Measurements from ENCODE around the gene PELO.

Gene PELO

DNA sequence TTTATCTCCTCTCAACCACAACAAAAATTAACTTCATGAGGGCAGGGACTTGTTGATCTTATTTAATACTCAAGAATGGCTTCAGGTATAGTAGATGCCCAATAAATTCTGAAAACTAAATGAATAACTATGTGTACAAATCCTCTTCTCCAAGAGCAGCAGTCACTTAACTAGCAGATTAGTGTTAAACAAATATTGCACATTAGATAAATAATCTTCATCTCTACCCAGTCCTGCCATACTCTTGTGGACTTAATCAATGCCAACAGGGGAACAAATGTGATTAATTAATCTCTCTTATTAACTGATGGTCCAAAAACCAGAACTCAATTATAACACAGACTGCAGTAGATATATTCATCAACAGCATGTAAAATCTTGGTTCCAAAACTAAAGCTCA, 15.0 kb upstream of the PELO start:
- no peak for DNase-seq (ENCODE audit: low read depth)

DNA sequence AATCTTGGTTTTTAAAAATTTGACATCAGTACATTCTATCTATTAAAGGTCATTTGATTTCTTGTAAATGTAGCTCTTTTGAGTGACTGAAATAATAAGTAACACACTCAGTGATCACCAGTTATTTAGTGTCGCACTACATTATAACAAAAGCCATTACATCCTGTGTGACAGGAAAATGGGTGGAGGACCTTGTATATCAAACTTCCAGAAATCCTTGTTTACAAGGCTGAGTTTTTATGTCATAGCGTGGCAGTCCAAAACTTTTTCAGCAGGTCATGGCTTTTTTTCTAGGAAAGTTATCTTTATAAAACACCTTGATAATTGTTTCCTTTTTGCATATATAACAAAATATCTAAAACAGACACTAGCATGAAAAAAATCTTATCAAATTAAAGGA, 14.4 kb upstream of the PELO start:
- DNase-seq (ENCODE audit: low read depth): no peak

- no peak for DNase-seq (ENCODE audit: low read depth)
These were observed 13.7 kb upstream of the PELO start for GRCh38 chr5:52774005-52774410.

DNA sequence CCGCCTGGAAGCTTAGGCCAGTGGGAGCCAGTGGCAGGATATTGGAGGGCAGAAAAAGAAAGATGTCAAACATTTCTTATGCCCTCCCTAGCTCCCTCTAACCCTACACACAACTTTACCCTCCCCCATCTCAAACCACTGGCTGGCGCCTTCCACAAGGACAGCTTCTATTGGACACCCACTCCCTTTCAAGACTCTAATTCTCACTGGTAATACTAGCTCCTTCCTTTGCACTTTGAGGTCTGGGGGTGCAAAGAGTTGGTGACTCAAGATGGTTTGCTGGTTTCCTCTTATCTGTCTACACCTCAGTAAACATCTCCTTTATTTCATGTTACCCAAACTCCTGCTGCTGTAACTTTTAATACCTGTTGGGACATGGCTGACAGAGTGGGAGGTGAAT, 11.6 kb upstream of the PELO start:
- no peak for DNase-seq (ENCODE audit: low read depth)

DNA sequence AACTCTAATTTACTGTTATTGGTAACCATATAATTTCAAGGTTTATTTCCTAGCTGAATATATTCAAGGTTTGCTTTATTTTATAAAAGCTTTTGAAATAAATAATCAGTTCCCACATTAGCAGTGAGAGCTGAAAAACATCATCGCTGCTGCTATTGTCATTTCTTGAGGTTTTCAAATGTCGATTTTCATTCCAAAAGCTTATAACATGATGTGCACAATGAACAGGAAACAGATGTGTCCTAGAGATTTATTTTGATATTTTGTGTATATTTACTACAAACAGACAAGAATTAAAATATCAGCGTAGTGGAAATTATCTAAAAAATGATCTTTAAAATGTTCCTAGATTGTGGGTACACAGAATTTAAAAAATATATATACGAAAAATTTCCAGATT, 10.5 kb upstream of the PELO start:
- no peak for DNase-seq (ENCODE audit: low read depth)

DNA sequence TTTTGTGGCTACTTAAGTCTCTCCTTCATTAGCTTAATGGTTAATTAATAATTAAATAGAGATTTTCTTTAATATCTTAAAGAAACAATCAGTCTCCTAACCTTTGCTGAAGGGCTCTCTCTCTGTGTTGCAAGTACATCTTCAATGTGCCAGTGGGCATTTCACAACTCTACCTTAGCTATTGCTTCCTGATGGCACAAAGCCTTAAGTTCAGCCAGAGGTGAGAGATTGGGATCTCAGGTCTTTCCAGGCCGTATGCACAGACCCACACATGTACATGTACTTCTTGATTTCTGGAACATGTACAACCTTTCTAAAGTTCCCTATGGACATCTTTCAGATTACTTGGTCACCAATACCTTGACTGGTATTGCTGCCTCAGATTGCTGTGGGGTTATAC, 8.9 kb upstream of the PELO start:
- no peak for DNase-seq (ENCODE audit: low read depth)

- DNase-seq (ENCODE audit: low read depth): no peak
These were observed 8.5 kb upstream of the PELO start for GRCh38 chr5:52779213-52779612.

DNA sequence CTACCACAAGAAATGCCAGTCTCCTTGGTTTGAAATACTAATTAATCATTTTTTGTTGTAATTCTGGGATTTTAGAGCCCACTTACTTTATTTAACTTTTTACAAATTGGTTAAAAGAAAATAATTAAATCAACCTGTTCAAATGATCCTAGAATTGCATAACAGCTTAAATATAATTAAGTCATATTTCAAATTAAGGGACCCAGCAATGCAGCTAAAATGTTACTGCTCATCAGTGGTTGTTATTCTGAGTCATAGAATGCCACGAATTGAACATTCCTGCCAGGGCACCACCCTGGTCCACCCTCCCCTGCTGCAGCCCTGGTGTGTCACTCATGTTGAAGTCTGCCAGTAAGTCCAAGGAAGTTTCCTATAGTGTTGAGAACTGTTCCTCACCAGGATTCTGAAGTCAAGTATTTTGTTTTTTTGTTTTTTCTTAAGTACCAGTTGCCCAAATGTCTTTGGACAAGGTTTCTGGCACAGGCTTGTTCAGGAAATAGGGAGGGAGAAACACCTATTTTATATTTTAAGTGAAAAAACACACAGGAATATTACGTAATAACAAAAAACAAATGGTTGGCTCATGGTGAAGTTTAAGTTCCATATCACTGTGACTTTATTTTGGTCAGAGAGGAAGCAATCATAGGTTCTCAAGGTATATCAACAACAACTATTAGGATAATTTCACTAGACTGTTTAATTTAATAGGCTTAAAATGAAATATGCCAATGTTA, 4.3 kb upstream of the PELO start:
- DNase-seq (ENCODE audit: low read depth): no peak

DNA sequence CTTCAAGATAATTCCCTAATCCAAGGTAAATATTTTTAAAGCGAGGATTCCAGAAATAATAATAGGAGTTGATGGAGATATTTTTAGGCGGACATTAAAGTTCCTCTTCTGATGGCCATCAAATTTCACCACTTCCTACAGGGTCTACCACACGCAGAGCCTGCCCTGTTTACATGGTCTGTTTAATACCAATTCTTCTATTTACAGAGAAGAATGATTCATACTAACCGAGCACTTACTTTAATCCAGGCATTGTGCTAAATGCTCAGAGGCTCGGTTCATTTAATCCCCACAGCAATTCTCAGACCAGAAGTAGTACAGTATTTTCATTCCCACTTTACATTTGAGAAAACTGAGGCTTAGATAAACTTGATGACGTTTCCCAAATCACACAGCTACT, 3.0 kb upstream of the PELO start:
- DNase-seq (ENCODE audit: low read depth): no peak

DNA sequence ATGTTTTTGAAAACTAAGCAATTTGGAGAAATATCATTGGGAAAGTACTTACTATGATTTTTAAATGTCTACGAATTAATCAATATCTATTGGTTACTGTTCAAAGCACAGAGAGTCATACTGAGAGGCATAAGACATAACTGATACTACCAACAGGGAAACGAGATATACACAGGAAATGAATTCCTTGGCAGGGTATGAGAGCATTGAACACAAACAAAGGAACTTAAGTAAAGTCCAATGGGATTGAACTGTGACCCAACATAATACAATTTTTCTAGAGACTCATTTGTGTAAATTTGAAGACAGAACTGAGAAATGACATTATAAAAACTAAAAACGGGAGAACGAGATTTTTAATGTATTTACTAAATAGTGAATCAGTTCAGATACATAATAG, 1.3 kb upstream of the PELO start:
- DNase-seq (ENCODE audit: low read depth): no peak

DNA sequence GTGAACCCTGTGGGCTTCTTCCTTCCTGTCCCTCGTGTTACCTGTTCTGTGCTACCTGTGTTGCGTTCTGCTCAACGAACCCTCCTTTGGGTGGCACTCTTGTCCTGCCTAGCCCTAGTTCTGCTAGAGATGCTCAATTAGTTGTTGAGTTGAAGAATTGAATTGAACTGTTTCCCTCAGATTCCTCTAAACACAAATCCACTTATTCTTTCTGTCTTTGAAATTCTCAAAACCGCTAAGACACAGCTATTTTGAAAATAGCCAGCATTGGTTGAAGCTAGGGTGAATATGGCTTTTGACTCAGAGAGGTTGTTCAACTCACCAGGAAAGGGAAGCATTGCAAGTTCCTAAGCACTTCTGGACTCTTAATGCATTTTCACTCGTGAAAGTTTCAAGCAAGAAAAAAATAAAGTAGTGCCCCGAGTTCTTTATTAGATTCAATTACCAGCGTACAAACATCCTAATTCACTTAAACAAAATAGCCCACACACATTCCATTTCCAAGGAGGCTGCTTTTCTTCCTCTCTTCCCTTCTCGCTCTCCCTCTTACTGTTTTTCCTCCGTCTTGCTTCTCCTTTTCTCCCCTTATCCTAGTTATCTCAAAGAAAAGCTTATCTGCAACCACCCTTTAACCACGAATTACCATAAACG, 642 bp upstream of the PELO start:
- no peak for DNase-seq (ENCODE audit: low read depth)

GRCh38 chr5:52788505-52788821, 747 bp downstream of the PELO start:
- no peak for DNase-seq (ENCODE audit: low read depth)

GRCh38 chr5:52789378-52789777, 1.7 kb downstream of the PELO start:
- DNase-seq (ENCODE audit: low read depth): no peak

- DNase-seq (ENCODE audit: low read depth): no peak
These were observed 2.1 kb downstream of the PELO start for GRCh38 chr5:52789851-52790250.

GRCh38 chr5:52791366-52791765, 3.6 kb downstream of the PELO start:
- no peak for DNase-seq (ENCODE audit: low read depth)

GRCh38 chr5:52794519-52794918, 6.8 kb downstream of the PELO start:
- DNase-seq (ENCODE audit: low read depth): no peak

DNA sequence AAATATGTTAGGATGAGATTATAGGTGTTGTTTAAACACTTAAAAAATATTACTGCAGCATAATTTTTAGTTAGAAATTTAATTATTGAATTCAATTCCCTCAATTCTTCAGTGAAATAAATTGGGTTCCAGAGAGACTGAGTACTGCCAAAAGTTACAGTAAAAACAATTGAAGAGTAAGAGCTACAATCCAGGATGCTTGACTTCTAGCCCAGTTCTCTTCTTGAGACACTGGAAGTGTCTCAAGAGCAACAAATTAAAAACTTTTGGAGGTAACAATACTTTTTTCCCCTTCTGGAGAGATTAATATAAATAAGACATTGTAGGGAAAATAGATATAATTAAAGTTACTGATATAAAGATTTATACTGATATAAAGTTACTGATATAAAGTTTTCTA, 8.3 kb downstream of the PELO start:
- DNase-seq (ENCODE audit: low read depth): no peak

- peak; percentile 56 for DNase-seq (ENCODE audit: low read depth)
These were observed 8.9 kb downstream of the PELO start for GRCh38 chr5:52796516-52797103.

DNA sequence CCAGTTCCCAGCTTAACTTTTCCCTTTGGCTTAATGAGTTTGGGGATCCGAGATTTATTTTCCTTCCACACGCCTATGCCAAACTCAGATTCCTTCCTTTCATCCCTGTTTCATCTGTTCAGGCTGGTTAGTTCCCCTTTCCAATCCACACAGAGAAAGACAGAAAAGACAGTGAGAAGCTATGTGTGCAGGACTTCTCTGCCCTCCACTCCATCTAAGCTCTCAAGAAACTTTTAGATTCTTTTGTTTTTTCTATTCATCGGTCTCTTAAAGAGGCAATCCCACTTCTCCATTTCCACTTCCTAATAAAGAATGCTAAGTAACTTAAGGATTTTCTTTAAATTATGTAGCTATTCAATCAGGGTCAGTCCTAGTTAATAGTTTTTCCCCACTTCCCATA, 11.2 kb downstream of the PELO start:
- DNase-seq (ENCODE audit: low read depth): no peak

DNA sequence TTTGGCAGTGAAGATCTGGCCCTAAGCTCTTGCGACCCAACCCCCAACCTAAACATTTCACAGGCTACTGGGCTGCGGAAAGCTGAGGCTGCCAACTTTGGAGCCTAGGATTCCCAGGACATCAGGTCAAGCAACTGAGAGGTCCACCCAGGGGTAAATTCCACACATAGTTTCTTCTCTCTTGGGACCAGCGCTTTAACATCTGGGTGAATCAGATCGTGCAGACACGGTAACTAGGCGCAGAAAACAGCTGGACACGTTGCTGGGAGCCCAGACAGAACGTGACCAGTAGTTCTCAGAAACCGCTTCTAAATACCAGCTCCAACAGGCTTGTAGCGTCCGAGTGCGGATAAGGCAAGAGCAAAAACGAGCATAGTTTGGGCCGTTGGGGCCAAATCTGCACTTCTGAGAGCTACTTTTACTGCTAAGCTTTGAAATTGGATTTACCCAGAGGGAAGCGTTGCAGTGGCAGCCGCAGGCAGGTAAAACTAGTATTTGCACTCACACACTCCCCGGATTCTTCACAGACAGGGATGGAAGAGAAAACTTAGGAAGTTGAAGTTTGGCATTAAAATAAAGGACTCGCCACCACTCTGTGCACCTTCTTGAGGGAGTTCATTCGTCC, 11.8 kb downstream of the PELO start:
- peak; percentile 46 for DNase-seq (ENCODE audit: low read depth)

DNA sequence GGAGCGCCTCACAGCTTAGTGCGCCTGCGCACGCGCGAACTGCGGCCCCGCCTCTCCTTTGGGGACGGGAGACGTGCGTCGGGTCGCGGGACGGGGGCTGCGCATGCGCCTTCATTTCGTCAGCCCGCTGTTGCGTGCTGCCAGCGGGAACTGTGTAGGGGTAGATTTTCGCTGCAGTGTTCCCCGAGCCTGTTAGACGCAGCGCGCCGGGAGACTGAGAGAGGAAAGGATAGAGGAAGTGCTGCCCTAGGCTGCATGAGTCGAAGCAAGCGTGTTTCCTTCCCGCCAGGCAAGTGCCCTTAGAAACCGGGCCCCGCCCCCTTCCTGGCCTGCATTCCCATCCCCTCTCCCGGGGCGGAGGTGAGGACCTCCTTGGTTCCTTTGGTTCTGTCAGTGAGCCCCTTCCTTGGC, 12.3 kb downstream of the PELO start:
- peak; percentile 100 for DNase-seq (ENCODE audit: low read depth)

GRCh38 chr5:52800394-52801213, 12.9 kb downstream of the PELO start:
- peak; percentile 58 for DNase-seq (ENCODE audit: low read depth)
